HepG2 (cell line): ENCODE measurements around the gene RFTN1. TPM values are rescaled to one million over a fixed set of nuclear protein-coding genes. Genes with fewer than 3 reads are reported as not detected.
A peak's percentile ranks its signal among the peaks of the same experiment; 100 is the strongest.

Experiments used
- ARNT2 ChIP-seq: sonication (generic); formaldehyde crosslinking; IDR thresholded peaks from 2 replicates; pipeline ENCODE4 v1.8.0; 2022; ENCODE audit warnings: mild to moderate bottlenecking, low read depth, missing genetic modification reagents, moderate library complexity
- CBFB ChIP-seq: sonication (generic); formaldehyde crosslinking; IDR thresholded peaks from 2 replicates; pipeline ENCODE4 v1.4.0; 2020; ENCODE audit warnings: missing genetic modification reagents
- HDAC2 ChIP-seq: sonication (generic); formaldehyde crosslinking; IDR thresholded peaks from 2 replicates; pipeline ENCODE4 v1.4.0; 2020; ENCODE audit warnings: missing genetic modification reagents
- HMG20B ChIP-seq: conservative IDR thresholded peaks from 2 replicates; pipeline ENCODE4 v1.6.1; 2016; ENCODE audit warnings: missing genetic modification reagents, missing compliant biosample characterization
- HNRNPH1 ChIP-seq: fragments of 200-400 bp; formaldehyde crosslinking; optimal IDR thresholded peaks from 2 replicates; pipeline ENCODE3; 2017; ENCODE audit warnings: mild to moderate bottlenecking, low read depth, low read length
- KDM1A ChIP-seq: IDR thresholded peaks from 2 replicates; pipeline ENCODE4 v1.6.1; 2016; ENCODE audit warnings: missing compliant biosample characterization
- NBN ChIP-seq: fragments of 450-650 bp; conservative IDR thresholded peaks from 2 replicates; pipeline ENCODE4 v1.6.1; 2017
- RAD21 ChIP-seq: fragments of 450-650 bp; formaldehyde crosslinking; IDR thresholded peaks from 2 replicates; pipeline ENCODE4 v1.5.0; 2020; ENCODE audit warnings: mild to moderate bottlenecking
- RBAK ChIP-seq: sonication (generic); formaldehyde crosslinking; IDR thresholded peaks from 2 replicates; pipeline ENCODE4 v1.5.1; 2020; ENCODE audit warnings: mild to moderate bottlenecking, missing genetic modification reagents
- SNAI1 ChIP-seq: sonication (generic); formaldehyde crosslinking; IDR thresholded peaks from 2 replicates; pipeline ENCODE4 v1.5.0; 2020; ENCODE audit warnings: mild to moderate bottlenecking, missing genetic modification reagents, borderline replicate concordance
- SP5 ChIP-seq: IDR thresholded peaks from 2 replicates; pipeline ENCODE4 v1.6.1; 2016; ENCODE audit warnings: low read depth, borderline replicate concordance
- TAF15 ChIP-seq: fragments of 200-400 bp; formaldehyde crosslinking; IDR thresholded peaks from one replicate; pipeline ENCODE4 v1.6.1; 2018; ENCODE audit warnings: mild to moderate bottlenecking, low read depth, low read length; ENCODE audit not compliant: poor library complexity, severe bottlenecking
- YEATS2 ChIP-seq: sonication (generic); formaldehyde crosslinking; IDR thresholded peaks from 2 replicates; pipeline ENCODE4 v1.4.0; 2020; ENCODE audit warnings: missing genetic modification reagents, borderline replicate concordance
- ZEB1 ChIP-seq: IDR thresholded peaks from 2 replicates; pipeline ENCODE4 v1.6.1; 2012; ENCODE audit warnings: mild to moderate bottlenecking, low read depth, inconsistent platforms; ENCODE audit not compliant: insufficient replicate concordance
- ZNF138 ChIP-seq: sonication (generic); formaldehyde crosslinking; IDR thresholded peaks from 2 replicates; pipeline ENCODE4 v1.5.0; 2020; ENCODE audit warnings: mild to moderate bottlenecking, low read depth, missing genetic modification reagents
- ZNF615 ChIP-seq: sonication (generic); formaldehyde crosslinking; IDR thresholded peaks from 2 replicates; pipeline ENCODE4 v1.5.0; 2020; ENCODE audit warnings: mild to moderate bottlenecking, missing genetic modification reagents, borderline replicate concordance
- ZNF75D ChIP-seq: sonication (generic); formaldehyde crosslinking; IDR thresholded peaks from 2 replicates; pipeline ENCODE4 v1.8.1; 2023; ENCODE audit warnings: missing genetic modification reagents, mild to moderate bottlenecking, borderline replicate concordance
- ZNF775 ChIP-seq: sonication (generic); formaldehyde crosslinking; IDR thresholded peaks from 2 replicates; pipeline ENCODE4 v1.4.0; 2020; ENCODE audit warnings: missing genetic modification reagents, mild to moderate bottlenecking, moderate library complexity, borderline replicate concordance
- polyA plus RNA-seq, 8 experiments: library from polyadenylated mRNA; depleted of rRNA in 3 of 8; stranded (reverse) in 7 of 8; unstranded in 1 of 8; fragments of >200 nt; fragmentation: Illumina TruSeq in 4 of 8; extraction: Trizol in 4 of 8; gene quantifications; 2 replicates each; pipeline versions ENCODE4 v1.2.1 to v1.2.3, GENCODE V29; 2011 to 2016; ENCODE audit warnings: low read depth in 4 of 8, missing spikeins in 1 of 8, mixed read lengths in 1 of 8; ENCODE audit not compliant: insufficient read depth in 1 of 8
- total RNA-seq, 5 experiments: library from RNA; depleted of rRNA; stranded (reverse); fragments of >200 nt; fragmentation: Illumina TruSeq; extraction: Trizol; gene quantifications; 2 replicates each; pipeline ENCODE4 v1.2.3, GENCODE V29; 2016; ENCODE audit warnings: low read depth in 1 of 5
- TF ChIP-seq, protein P1 (sequence below): sonication (generic); formaldehyde crosslinking; IDR thresholded peaks from 2 replicates; pipeline ENCODE4 v1.8.0; 2022; ENCODE audit warnings: mild to moderate bottlenecking, missing genetic modification reagents, moderate library complexity
- TF ChIP-seq, protein P2 (sequence below): sonication (generic); formaldehyde crosslinking; conservative IDR thresholded peaks from 2 replicates; pipeline ENCODE4 v1.4.0; 2020; ENCODE audit warnings: missing genetic modification reagents
- TF ChIP-seq, protein P3 (sequence below): sonication (generic); formaldehyde crosslinking; IDR thresholded peaks from 2 replicates; pipeline ENCODE4 v1.8.1; 2022; ENCODE audit warnings: mild to moderate bottlenecking, missing genetic modification reagents
- TF ChIP-seq, protein P4 (sequence below): sonication (generic); formaldehyde crosslinking; conservative IDR thresholded peaks from 2 replicates; pipeline ENCODE4 v1.4.0; 2020; ENCODE audit warnings: missing genetic modification reagents
- TF ChIP-seq, protein P5 (sequence below): sonication (generic); formaldehyde crosslinking; IDR thresholded peaks from 2 replicates; pipeline ENCODE4 v1.4.0; 2020; ENCODE audit warnings: missing genetic modification reagents, mild to moderate bottlenecking, borderline replicate concordance

Gene RFTN1
- total and polyA plus RNA-seq, 2 of the 13 experiments (the other 11 are each of a cell fraction or from before 2014, with no cell fraction given): not detected

DNA sequence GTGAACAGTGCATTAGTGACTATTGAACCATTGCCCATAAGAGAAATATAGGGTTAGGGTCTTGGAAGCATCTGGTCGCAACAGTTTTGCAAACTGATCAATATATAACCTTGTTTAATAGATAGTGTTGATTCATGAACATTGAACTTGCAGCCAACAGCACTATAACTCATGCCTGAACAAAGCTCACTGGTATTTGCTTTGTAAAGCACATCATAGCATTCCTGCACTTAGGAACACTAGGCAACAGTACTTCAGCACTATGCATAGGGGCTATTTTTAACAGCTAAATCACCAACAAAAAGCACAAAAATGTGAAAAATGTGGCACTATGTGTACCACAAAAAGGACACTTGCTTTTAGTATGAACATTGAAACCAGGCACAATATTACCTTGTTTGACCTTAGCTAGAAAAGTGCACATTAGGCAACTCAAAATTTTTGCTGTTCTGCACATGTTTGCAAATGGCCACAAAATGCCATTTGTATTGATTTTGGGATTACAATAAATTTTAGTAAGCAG, 180.5 kb downstream of the RFTN1 start (continued):
- TF ChIP-seq SP5 (CRISPR knock-in tag) (no peak), RAD21 (0 out of 2 replicates have a peak, but pooled peaks have one; percentile 19), HMG20B (CRISPR knock-in tag) (peak; percentile 95), NBN (no peak), ZNF615 (CRISPR knock-in tag) (0 out of 2 replicates have a peak, but pooled peaks have one; percentile 50), ZNF138 (CRISPR knock-in tag) (no peak), ZNF75D (no peak), RBAK (CRISPR knock-in tag) (no peak), CBFB (CRISPR knock-in tag) (peak; percentile 50; the same call in 1 of the 2 replicates), ZEB1 (no peak), KDM1A (CRISPR knock-in tag) (peak; percentile 61; the same call in 1 of the 2 replicates), HNRNPH1 (no peak), SNAI1 (no peak), TAF15 (no peak), ZNF775 (CRISPR knock-in tag) (no peak), ARNT2 (CRISPR knock-in tag) (no peak), YEATS2 (CRISPR knock-in tag) (no peak), HDAC2 (CRISPR knock-in tag) (peak; percentile 91)
- TF ChIP-seq, protein P1, sequence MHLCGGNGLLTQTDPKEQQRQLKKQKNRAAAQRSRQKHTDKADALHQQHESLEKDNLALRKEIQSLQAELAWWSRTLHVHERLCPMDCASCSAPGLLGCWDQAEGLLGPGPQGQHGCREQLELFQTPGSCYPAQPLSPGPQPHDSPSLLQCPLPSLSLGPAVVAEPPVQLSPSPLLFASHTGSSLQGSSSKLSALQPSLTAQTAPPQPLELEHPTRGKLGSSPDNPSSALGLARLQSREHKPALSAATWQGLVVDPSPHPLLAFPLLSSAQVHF (CRISPR knock-in tag): no peak
- TF ChIP-seq, protein P2, sequence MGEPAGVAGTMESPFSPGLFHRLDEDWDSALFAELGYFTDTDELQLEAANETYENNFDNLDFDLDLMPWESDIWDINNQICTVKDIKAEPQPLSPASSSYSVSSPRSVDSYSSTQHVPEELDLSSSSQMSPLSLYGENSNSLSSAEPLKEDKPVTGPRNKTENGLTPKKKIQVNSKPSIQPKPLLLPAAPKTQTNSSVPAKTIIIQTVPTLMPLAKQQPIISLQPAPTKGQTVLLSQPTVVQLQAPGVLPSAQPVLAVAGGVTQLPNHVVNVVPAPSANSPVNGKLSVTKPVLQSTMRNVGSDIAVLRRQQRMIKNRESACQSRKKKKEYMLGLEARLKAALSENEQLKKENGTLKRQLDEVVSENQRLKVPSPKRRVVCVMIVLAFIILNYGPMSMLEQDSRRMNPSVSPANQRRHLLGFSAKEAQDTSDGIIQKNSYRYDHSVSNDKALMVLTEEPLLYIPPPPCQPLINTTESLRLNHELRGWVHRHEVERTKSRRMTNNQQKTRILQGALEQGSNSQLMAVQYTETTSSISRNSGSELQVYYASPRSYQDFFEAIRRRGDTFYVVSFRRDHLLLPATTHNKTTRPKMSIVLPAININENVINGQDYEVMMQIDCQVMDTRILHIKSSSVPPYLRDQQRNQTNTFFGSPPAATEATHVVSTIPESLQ (CRISPR knock-in tag): no peak
- TF ChIP-seq, protein P3, sequence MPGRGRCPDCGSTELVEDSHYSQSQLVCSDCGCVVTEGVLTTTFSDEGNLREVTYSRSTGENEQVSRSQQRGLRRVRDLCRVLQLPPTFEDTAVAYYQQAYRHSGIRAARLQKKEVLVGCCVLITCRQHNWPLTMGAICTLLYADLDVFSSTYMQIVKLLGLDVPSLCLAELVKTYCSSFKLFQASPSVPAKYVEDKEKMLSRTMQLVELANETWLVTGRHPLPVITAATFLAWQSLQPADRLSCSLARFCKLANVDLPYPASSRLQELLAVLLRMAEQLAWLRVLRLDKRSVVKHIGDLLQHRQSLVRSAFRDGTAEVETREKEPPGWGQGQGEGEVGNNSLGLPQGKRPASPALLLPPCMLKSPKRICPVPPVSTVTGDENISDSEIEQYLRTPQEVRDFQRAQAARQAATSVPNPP (CRISPR knock-in tag): peak; percentile 83; the same call in 1 of the 2 replicates
- TF ChIP-seq, protein P4, sequence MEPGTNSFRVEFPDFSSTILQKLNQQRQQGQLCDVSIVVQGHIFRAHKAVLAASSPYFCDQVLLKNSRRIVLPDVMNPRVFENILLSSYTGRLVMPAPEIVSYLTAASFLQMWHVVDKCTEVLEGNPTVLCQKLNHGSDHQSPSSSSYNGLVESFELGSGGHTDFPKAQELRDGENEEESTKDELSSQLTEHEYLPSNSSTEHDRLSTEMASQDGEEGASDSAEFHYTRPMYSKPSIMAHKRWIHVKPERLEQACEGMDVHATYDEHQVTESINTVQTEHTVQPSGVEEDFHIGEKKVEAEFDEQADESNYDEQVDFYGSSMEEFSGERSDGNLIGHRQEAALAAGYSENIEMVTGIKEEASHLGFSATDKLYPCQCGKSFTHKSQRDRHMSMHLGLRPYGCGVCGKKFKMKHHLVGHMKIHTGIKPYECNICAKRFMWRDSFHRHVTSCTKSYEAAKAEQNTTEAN: 0 out of 2 replicates have a peak, but pooled peaks have one; percentile 66
- TF ChIP-seq, protein P5, sequence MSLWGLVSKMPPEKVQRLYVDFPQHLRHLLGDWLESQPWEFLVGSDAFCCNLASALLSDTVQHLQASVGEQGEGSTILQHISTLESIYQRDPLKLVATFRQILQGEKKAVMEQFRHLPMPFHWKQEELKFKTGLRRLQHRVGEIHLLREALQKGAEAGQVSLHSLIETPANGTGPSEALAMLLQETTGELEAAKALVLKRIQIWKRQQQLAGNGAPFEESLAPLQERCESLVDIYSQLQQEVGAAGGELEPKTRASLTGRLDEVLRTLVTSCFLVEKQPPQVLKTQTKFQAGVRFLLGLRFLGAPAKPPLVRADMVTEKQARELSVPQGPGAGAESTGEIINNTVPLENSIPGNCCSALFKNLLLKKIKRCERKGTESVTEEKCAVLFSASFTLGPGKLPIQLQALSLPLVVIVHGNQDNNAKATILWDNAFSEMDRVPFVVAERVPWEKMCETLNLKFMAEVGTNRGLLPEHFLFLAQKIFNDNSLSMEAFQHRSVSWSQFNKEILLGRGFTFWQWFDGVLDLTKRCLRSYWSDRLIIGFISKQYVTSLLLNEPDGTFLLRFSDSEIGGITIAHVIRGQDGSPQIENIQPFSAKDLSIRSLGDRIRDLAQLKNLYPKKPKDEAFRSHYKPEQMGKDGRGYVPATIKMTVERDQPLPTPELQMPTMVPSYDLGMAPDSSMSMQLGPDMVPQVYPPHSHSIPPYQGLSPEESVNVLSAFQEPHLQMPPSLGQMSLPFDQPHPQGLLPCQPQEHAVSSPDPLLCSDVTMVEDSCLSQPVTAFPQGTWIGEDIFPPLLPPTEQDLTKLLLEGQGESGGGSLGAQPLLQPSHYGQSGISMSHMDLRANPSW (CRISPR knock-in tag): no peak; the same call in 1 of the 2 replicates
